ENCODE results near the gene NUP107.
A peak's percentile ranks its signal among the peaks of the same experiment; 100 is the strongest.

The NUP107 gene

GRCh38 chr12:68786929-68787328 lies 100.2 kb downstream of the NUP107 start:
- H3K27me3 ChIP-seq (ENCODE audit: insufficient read depth, poor library complexity, severe bottlenecking) = no peaks in the 10 kb centered on the region
- TF ChIP-seq POLR2AphosphoS5 (IDR thresholded peaks at IDR 0.05; ENCODE audit: low read depth) = no peak
- TF ChIP-seq, protein P1, sequence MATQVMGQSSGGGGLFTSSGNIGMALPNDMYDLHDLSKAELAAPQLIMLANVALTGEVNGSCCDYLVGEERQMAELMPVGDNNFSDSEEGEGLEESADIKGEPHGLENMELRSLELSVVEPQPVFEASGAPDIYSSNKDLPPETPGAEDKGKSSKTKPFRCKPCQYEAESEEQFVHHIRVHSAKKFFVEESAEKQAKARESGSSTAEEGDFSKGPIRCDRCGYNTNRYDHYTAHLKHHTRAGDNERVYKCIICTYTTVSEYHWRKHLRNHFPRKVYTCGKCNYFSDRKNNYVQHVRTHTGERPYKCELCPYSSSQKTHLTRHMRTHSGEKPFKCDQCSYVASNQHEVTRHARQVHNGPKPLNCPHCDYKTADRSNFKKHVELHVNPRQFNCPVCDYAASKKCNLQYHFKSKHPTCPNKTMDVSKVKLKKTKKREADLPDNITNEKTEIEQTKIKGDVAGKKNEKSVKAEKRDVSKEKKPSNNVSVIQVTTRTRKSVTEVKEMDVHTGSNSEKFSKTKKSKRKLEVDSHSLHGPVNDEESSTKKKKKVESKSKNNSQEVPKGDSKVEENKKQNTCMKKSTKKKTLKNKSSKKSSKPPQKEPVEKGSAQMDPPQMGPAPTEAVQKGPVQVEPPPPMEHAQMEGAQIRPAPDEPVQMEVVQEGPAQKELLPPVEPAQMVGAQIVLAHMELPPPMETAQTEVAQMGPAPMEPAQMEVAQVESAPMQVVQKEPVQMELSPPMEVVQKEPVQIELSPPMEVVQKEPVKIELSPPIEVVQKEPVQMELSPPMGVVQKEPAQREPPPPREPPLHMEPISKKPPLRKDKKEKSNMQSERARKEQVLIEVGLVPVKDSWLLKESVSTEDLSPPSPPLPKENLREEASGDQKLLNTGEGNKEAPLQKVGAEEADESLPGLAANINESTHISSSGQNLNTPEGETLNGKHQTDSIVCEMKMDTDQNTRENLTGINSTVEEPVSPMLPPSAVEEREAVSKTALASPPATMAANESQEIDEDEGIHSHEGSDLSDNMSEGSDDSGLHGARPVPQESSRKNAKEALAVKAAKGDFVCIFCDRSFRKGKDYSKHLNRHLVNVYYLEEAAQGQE (IDR thresholded peaks at IDR 0.05; ENCODE audit: insufficient replicate concordance, low read depth) = no peak
- TF ChIP-seq GABPA (IDR thresholded peaks at IDR 0.05; ENCODE audit: low read depth) = no peak
- no peak for TF ChIP-seq CTCF (IDR thresholded peaks at IDR 0.05; ENCODE audit: insufficient read depth, low read length)
- TF ChIP-seq SPI1 (IDR thresholded peaks at IDR 0.05; ENCODE audit: borderline replicate concordance, low read depth) = no peak
- H3K27ac ChIP-seq (replicated peaks) = peak overlapping the region; percentile 79
- H3K4me3 ChIP-seq (replicated peaks; ENCODE audit: insufficient read depth, low read length) = no peak overlapping the region
- peak in 1 of 2 experiments; percentile 17 for DNase-seq (ENCODE audit: low read depth in 1 of 2, low spot score in 1 of 2)

- Histone ChIP-seq H3K4me3 (replicated peaks; ENCODE audit: insufficient read depth, low read length) (no peak overlapping the region), H3K27ac (replicated peaks) (no peak overlapping the region), H3K27me3 (ENCODE audit: insufficient read depth, poor library complexity, severe bottlenecking) (no peaks in the 10 kb centered on the region)
- TF ChIP-seq GABPA (IDR thresholded peaks at IDR 0.05; ENCODE audit: low read depth) (no peak), SPI1 (IDR thresholded peaks at IDR 0.05; ENCODE audit: borderline replicate concordance, low read depth) (no peak), CTCF (IDR thresholded peaks at IDR 0.05; ENCODE audit: insufficient read depth, low read length) (no peak)
- TF ChIP-seq, protein P1 (IDR thresholded peaks at IDR 0.05; ENCODE audit: insufficient replicate concordance, low read depth) = no peak
- no peak for DNase-seq (ENCODE audit: low read depth in 1 of 2, low spot score in 1 of 2)
Observed at GRCh38 chr12:68788554-68789143, 101.9 kb downstream of the NUP107 start.

GRCh38 chr12:68789144-68789878 lies 102.5 kb downstream of the NUP107 start:
- H3K27me3 ChIP-seq (ENCODE audit: insufficient read depth, poor library complexity, severe bottlenecking) = no peaks in the 10 kb centered on the region
- no peak for DNase-seq (ENCODE audit: low read depth in 1 of 2, low spot score in 1 of 2)
- H3K4me3 ChIP-seq (replicated peaks; ENCODE audit: insufficient read depth, low read length) = no peak overlapping the region
- TF ChIP-seq CTCF (IDR thresholded peaks at IDR 0.05; ENCODE audit: insufficient read depth, low read length) = no peak
- no peak for TF ChIP-seq GABPA (IDR thresholded peaks at IDR 0.05; ENCODE audit: low read depth)
- no peak overlapping the region for H3K27ac ChIP-seq (replicated peaks)
